Breast epithelium (tissue), 4 donors: Measurements from ENCODE around the gene AKAP9. TPM values are rescaled to one million over a fixed set of nuclear protein-coding genes. Genes with fewer than 3 reads are reported as not detected.
"Not testable (repeated sequence)": the region's sequence is repeated elsewhere in the genome, so short reads cannot be mapped to it uniquely, and the experiment has no call there.

Experiments used
- DNase-seq, 2 donors: peaks; one replicate each; pipeline ENCODE4 v3.0.0-alpha.2; 2019; ENCODE audit warnings: low spot score in 2 of 2
- H3K27ac ChIP-seq, 2 donors: fragments of 200-600 bp; sonication (generic) in 1 of 2; one replicate each; pipeline ENCODE4 v1.5.1; 2016 to 2019; ENCODE audit warnings: mild to moderate bottlenecking in 1 of 2
- H3K27me3 ChIP-seq, 2 donors: fragments of 200-600 bp; sonication (generic) in 1 of 2; one replicate each; pipeline versions ENCODE4 v1.5.1 to v1.6.0; 2017 to 2019; ENCODE audit warnings: control low read depth in 1 of 2, mild to moderate bottlenecking in 1 of 2
- H3K36me3 ChIP-seq: fragments of 200-600 bp; one replicate; pipeline ENCODE4 v1.5.1; 2019
- H3K4me1 ChIP-seq, 2 donors: fragments of 200-600 bp; sonication (generic); one replicate each; pipeline ENCODE4 v1.5.1; 2016 to 2019; ENCODE audit warnings: control low read depth in 1 of 2
- H3K4me3 ChIP-seq, 3 donors: fragments of 200-600 bp; sonication (generic); 1 replicate in 2 of 3; 2 replicates in 1 of 3; pipeline ENCODE4 v1.5.1; 2016 to 2019; ENCODE audit warnings: mild to moderate bottlenecking in 3 of 3, moderate library complexity in 2 of 3
- H3K9me3 ChIP-seq, 2 donors: fragments of 200-600 bp; sonication (generic) in 1 of 2; one replicate each; pipeline ENCODE4 v1.5.1; 2016 to 2019; ENCODE audit warnings: control low read depth in 1 of 2
- POLR2A ChIP-seq: fragments of 450-650 bp; IDR thresholded peaks from one replicate; pipeline ENCODE4 v1.6.1; 2016; ENCODE audit warnings: antibody characterized with exemption, mild to moderate bottlenecking, moderate library complexity
- POLR2AphosphoS5 ChIP-seq, 3 donors: sonication (generic); formaldehyde crosslinking; IDR thresholded peaks; one replicate each; pipeline ENCODE4 v1.6.1; 2017; ENCODE audit warnings: antibody characterized with exemption in 3 of 3
- intact Hi-C: fragments of 100-400 bp; cut with DNase I; formaldehyde crosslinking; loops from one replicate; pipeline ENCODE4 v1.15.1; 2023; ENCODE audit warnings: low total_unique reads
- total RNA-seq, 3 donors: library from RNA; depleted of rRNA; stranded (reverse); fragments of >200 nt; gene quantifications; one replicate each; pipeline ENCODE4 v1.1.0, GENCODE V29; 2016
- TF ChIP-seq, protein P1 (sequence below), 3 donors: fragments of 450-650 bp; IDR thresholded peaks; one replicate each; pipeline ENCODE4 v1.5.1; 2016 to 2017; ENCODE audit warnings: antibody characterized with exemption in 3 of 3, mild to moderate bottlenecking in 3 of 3, moderate library complexity in 3 of 3

AKAP9 gene
- total RNA-seq, 3 donors from 2014 or later: 73.3 to 193 (median 124) TPM

DNA sequence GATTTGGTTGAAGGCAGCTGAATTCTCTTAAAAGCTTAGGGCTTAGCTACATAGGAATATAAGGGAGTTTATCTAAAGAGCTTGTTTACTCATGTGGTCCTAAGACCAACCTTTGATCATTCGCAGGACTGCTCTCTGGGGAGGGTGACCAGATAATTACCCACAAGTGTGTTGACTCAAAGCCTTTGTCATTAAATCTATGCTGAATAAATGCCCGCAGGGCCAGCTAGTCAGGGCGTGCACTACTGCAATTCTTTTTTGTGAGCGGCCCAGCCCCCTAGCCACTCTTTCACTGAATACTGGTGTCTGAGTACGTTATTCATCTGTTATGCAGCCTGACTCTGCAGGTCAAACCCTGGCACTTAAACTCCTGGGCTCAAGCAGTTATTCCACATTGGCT lies 69.6 kb downstream of the AKAP9 start:
- intact Hi-C loops: no loop called here
- Histone ChIP-seq H3K4me1 (no peaks in the 10 kb centered on the region), H3K9me3 (no peaks in the 10 kb centered on the region), H3K27me3 (no peaks in the 10 kb centered on the region), H3K36me3 (no peaks in the 10 kb centered on the region), H3K4me3 (no peak overlapping the region), H3K27ac (no peak overlapping the region)
- no peak for DNase-seq
- TF ChIP-seq, protein P1, sequence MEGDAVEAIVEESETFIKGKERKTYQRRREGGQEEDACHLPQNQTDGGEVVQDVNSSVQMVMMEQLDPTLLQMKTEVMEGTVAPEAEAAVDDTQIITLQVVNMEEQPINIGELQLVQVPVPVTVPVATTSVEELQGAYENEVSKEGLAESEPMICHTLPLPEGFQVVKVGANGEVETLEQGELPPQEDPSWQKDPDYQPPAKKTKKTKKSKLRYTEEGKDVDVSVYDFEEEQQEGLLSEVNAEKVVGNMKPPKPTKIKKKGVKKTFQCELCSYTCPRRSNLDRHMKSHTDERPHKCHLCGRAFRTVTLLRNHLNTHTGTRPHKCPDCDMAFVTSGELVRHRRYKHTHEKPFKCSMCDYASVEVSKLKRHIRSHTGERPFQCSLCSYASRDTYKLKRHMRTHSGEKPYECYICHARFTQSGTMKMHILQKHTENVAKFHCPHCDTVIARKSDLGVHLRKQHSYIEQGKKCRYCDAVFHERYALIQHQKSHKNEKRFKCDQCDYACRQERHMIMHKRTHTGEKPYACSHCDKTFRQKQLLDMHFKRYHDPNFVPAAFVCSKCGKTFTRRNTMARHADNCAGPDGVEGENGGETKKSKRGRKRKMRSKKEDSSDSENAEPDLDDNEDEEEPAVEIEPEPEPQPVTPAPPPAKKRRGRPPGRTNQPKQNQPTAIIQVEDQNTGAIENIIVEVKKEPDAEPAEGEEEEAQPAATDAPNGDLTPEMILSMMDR (IDR thresholded peaks at IDR 0.05): no peak
- no peak for TF ChIP-seq POLR2AphosphoS5 (IDR thresholded peaks at IDR 0.05)
- TF ChIP-seq POLR2A: no peak

GRCh38 chr7:92013611-92014010 lies 72.9 kb downstream of the AKAP9 start:
- peaks cover 4% of the 10 kb centered on the region for H3K36me3 ChIP-seq
- H3K4me1 ChIP-seq: no peaks in the 10 kb centered on the region
- TF ChIP-seq, protein P1 (IDR thresholded peaks at IDR 0.05): no peak
- TF ChIP-seq POLR2AphosphoS5 (IDR thresholded peaks at IDR 0.05) (no peak), POLR2A (no peak)
- H3K27ac ChIP-seq: no peak overlapping the region
- no peak for DNase-seq
- intact Hi-C loops: no loop called here
- H3K27me3 ChIP-seq: no peaks in the 10 kb centered on the region
- no peak overlapping the region for H3K4me3 ChIP-seq
- H3K9me3 ChIP-seq: no peaks in the 10 kb centered on the region

DNA sequence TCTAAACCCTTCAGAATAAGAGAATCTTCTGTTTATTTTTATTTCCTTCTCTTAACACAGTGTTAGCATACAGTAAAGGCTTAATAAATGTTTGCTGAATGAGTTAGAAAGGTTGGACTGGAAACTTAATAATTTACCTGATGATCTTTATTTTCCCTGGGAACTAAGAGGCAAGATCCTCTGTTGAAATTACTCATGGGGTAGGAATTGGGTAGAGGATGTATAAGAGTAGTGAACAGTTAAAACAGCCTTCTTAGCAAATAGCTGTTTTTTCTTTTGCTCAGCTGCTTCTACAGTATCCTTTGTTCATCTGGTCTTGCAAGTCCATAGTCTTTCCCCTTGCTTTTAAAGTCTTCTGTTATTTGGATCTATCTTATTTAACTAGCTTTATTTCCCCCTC lies 80.0 kb downstream of the AKAP9 start:
- DNase-seq: no peak
- H3K27me3 ChIP-seq: no peaks in the 10 kb centered on the region
- H3K36me3 ChIP-seq: peaks cover 4% of the 10 kb centered on the region
- H3K27ac ChIP-seq: no peak overlapping the region
- TF ChIP-seq, protein P1 (IDR thresholded peaks at IDR 0.05): no peak
- no peaks in the 10 kb centered on the region for H3K4me1 ChIP-seq
- H3K4me3 ChIP-seq: no peak overlapping the region
- intact Hi-C loops: no loop called here
- H3K9me3 ChIP-seq: no peaks in the 10 kb centered on the region

- Histone ChIP-seq H3K27me3 (no peaks in the 10 kb centered on the region), H3K4me1 (no peaks in the 10 kb centered on the region), H3K4me3 (no peak overlapping the region), H3K36me3 (peaks cover 4% of the 10 kb centered on the region), H3K9me3 (no peaks in the 10 kb centered on the region), H3K27ac (no peak overlapping the region)
- TF ChIP-seq, protein P1 (IDR thresholded peaks at IDR 0.05): no peak
- TF ChIP-seq POLR2AphosphoS5 (IDR thresholded peaks at IDR 0.05) (no peak), POLR2A (no peak)
- DNase-seq: no peak
- intact Hi-C loops: no loop called here
Measured at GRCh38 chr7:92025260-92025659, 84.6 kb downstream of the AKAP9 start.

GRCh38 chr7:92026635-92027034 lies 86.0 kb downstream of the AKAP9 start:
- intact Hi-C loops, H3K4me3 ChIP-seq, DNase-seq, H3K27me3 ChIP-seq, H3K4me1 ChIP-seq, H3K9me3 ChIP-seq, H3K36me3 ChIP-seq, H3K27ac ChIP-seq: not testable (repeated sequence)

- H3K4me3 ChIP-seq, H3K36me3 ChIP-seq, H3K4me1 ChIP-seq, H3K9me3 ChIP-seq, DNase-seq, H3K27ac ChIP-seq, intact Hi-C loops, H3K27me3 ChIP-seq: not testable (repeated sequence)
Measured at GRCh38 chr7:92027128-92027527, 86.5 kb downstream of the AKAP9 start.
